Psoas muscle (tissue), 8 donors: Measurements from ENCODE around the gene ATN1. TPM values are rescaled to one million over a fixed set of nuclear protein-coding genes. Genes with fewer than 3 reads are reported as not detected.
A peak's percentile ranks its signal among the peaks of the same experiment; 100 is the strongest.

Experiments
- ATAC-seq, 4 donors: fragments of 200-7000 bp; cut with Tn5 transposase; one replicate each; pipeline ENCODE4 v1.9.1; 2020; ENCODE audit warnings: moderate library complexity in 3 of 4, mild to moderate bottlenecking in 2 of 4
- DNase-seq, 2 donors: peaks; one replicate each; pipeline ENCODE4 v3.0.0-alpha.2; 2020
- H3K27ac ChIP-seq: fragments of 200-600 bp; one replicate; pipeline ENCODE4 v1.8.0; 2022
- H3K27me3 ChIP-seq, 3 donors: fragments of 200-600 bp in 1 of 3; one replicate each; pipeline versions ENCODE4 v1.6.1 to v1.8.0; 2013 to 2022; ENCODE audit warnings: low read length in 2 of 3, mild to moderate bottlenecking in 2 of 3, moderate library complexity in 1 of 3; ENCODE audit not compliant: insufficient read depth in 3 of 3
- H3K36me3 ChIP-seq, 2 donors: fragments of 200-600 bp in 1 of 2; one replicate each; pipeline versions ENCODE4 v1.6.1 to v1.8.0; 2013 to 2022; ENCODE audit warnings: low read depth in 1 of 2, mild to moderate bottlenecking in 1 of 2, moderate library complexity in 1 of 2; ENCODE audit not compliant: insufficient read depth in 1 of 2
- H3K4me1 ChIP-seq: fragments of 200-600 bp; one replicate; pipeline ENCODE4 v1.8.0; 2022
- H3K4me3 ChIP-seq: fragments of 200-600 bp; one replicate; pipeline ENCODE4 v1.8.0; 2022; ENCODE audit warnings: mild to moderate bottlenecking
- H3K9me3 ChIP-seq: fragments of 200-600 bp; one replicate; pipeline ENCODE4 v1.8.0; 2022
- CTCF ChIP-seq: fragments of 200-600 bp; IDR thresholded peaks from one replicate; pipeline ENCODE4 v1.8.0; 2022; ENCODE audit warnings: antibody characterized with exemption
- WGBS, 3 donors: extraction: QIAGEN DNeasy Blood & Tissue Kit; methylation state at CpG; one replicate each; pipeline versions ENCODE4 v1.1.6 to v1.1.7; 2013; 5-methylcytosine and 5-hydroxymethylcytosine counted together
- intact Hi-C, 2 donors: fragments of 100-400 bp; cut with DNase I; formaldehyde crosslinking; loops; one replicate each; pipeline versions ENCODE4 v1.11.0 to v1.14.2; 2022
- polyA plus RNA-seq, 3 donors: library from polyadenylated mRNA; stranded (reverse); fragments of 200-250 nt; gene quantifications; one replicate each; pipeline ENCODE4 v1.2.3, GENCODE V29; 2013
- total RNA-seq, 4 donors: library from RNA; stranded (reverse); fragmentation: NEBNext Ultra II Directional in 2 of 4; extraction: Animal tissue kit (Norgen Biotek cat#: 25700) in 2 of 4; gene quantifications; one replicate each; pipeline versions ENCODE4 v1.2.1 to v1.2.4, GENCODE V29; 2021 to 2023
- donor health status: healthy with polysubstance abuse.
- donor health status: DM: no; HTN: no; CAD: no; lungs with moderate emphysema.
- donor health status: Bipolar disorder and iron deficiency.
- donor health status: healthy.
- donor health status: DM: yes; HTN: yes; CAD: no.
- donor health status: DM: no; HTN: no; CAD: no.
- donor health status: DM: no; HTN: no; CAD: no.
- donor health status: DM: yes; HTN: yes; CAD: no.

The ATN1 gene
- total and polyA plus RNA-seq, 7 donors = 24.9 to 55.8 (median 46.0) TPM

GRCh38 chr12:6921996-6922946, 5.5 kb upstream of the ATN1 start:
- intact Hi-C loops = loop anchor here in 1 of 2 donors (5.0 kb wide), 1 partner anchor 40 kb away; no protein-coding TSS in a partner anchor
- TF ChIP-seq CTCF = no peak
- Histone ChIP-seq H3K4me1 (peaks cover 28% of the 10 kb centered on the region), H3K9me3 (no peaks in the 10 kb centered on the region), H3K27ac (no peak overlapping the region), H3K36me3 (no peaks in the 10 kb centered on the region), H3K27me3 (no peaks in the 10 kb centered on the region), H3K4me3 (no peak overlapping the region)
- WGBS, 3 donors = 72 to 81% (median 73%) methylated on average over 9 of the region's 9 CpGs
- ATAC-seq (no peak), DNase-seq (no peak)

GRCh38 chr12:6923003-6923732, 4.6 kb upstream of the ATN1 start:
- H3K4me1 ChIP-seq = peaks cover 28% of the 10 kb centered on the region
- TF ChIP-seq CTCF = no peak
- intact Hi-C loops = loop anchor here in 1 of 2 donors (5.0 kb wide), 1 partner anchor 39 kb away; no protein-coding TSS in a partner anchor
- no peaks in the 10 kb centered on the region for H3K36me3 ChIP-seq
- no peak overlapping the region for H3K4me3 ChIP-seq
- no peak overlapping the region for H3K27ac ChIP-seq
- no peaks in the 10 kb centered on the region for H3K9me3 ChIP-seq
- ATAC-seq = no peak
- DNase-seq = no peak
- H3K27me3 ChIP-seq = no peaks in the 10 kb centered on the region
- 79 to 82% (median 81%) methylated on average over 10 of the region's 10 CpGs for WGBS, 3 donors

- Histone ChIP-seq H3K27ac (no peak overlapping the region), H3K9me3 (no peaks in the 10 kb centered on the region), H3K27me3 (no peaks in the 10 kb centered on the region), H3K4me1 (peaks cover 28% of the 10 kb centered on the region), H3K36me3 (no peaks in the 10 kb centered on the region), H3K4me3 (no peak overlapping the region)
- intact Hi-C loops = loop anchor here (1.0 to 5.0 kb wide), 2 partner anchors 38 to 40 kb away; no protein-coding TSS in a partner anchor
- DNase-seq (no peak), ATAC-seq (no peak)
- no peak for TF ChIP-seq CTCF
- WGBS, 3 donors = 42 to 60% (median 43%) methylated on average over 6 of the region's 6 CpGs
Observed at GRCh38 chr12:6923851-6924250, 3.9 kb upstream of the ATN1 start.

GRCh38 chr12:6925239-6925539, 2.6 kb upstream of the ATN1 start:
- peaks cover 41% of the 10 kb centered on the region for H3K4me1 ChIP-seq
- WGBS, 3 donors = 8 to 50% (median 19%) methylated on average over 1 of the region's 1 CpG
- no peaks in the 10 kb centered on the region for H3K9me3 ChIP-seq
- DNase-seq (no peak), ATAC-seq (peak in 1 of 4 donors; percentile 1)
- no peaks in the 10 kb centered on the region for H3K27me3 ChIP-seq
- TF ChIP-seq CTCF = no peak
- H3K36me3 ChIP-seq = no peaks in the 10 kb centered on the region
- intact Hi-C loops = no loop called here
- H3K4me3 ChIP-seq = peak overlapping the region; percentile 85
- peak overlapping the region; percentile 84 for H3K27ac ChIP-seq
